H1 (cell line): ENCODE measurements around the gene TFB2M. TPM values are rescaled to one million over a fixed set of nuclear protein-coding genes. Genes with fewer than 3 reads are reported as not detected.

Experiments
- CTCF ChIA-PET: fragments of 300-600 bp; sonication (Branson Sonifier 250); formaldehyde crosslinking; loops from one replicate; lab custom pipeline; 2021; ENCODE audit not compliant: partially characterized antibody; lab: Charles Lee
- POLR2A ChIA-PET: fragments of 300-600 bp; sonication (Branson Sonifier 250); formaldehyde crosslinking; loops from one replicate; lab custom pipeline; 2021; ENCODE audit warnings: inconsistent platforms; ENCODE audit not compliant: partially characterized antibody; lab: Charles Lee
- DNase-seq, 2 experiments: peaks; one replicate each; pipeline versions ENCODE4 v3.0.0 to v3.0.0-alpha.2; 2010 to 2022; ENCODE audit warnings: low spot score in 2 of 2, low read depth in 1 of 2, mixed read lengths in 1 of 2
- FAIRE-seq: peaks from 2 replicates; lab custom pipeline; 2011; peaks lifted over from hg19 to GRCh38; lab: Jason Lieb, UNC
- H2AFZ ChIP-seq: 2 replicates; pipeline ENCODE4 v1.8.1; 2012; ENCODE audit warnings: low read length, inconsistent platforms
- H2AK5ac ChIP-seq: 2 replicates; pipeline ENCODE4 v1.6.1; 2013; ENCODE audit warnings: low read depth, low read length
- H2BK120ac ChIP-seq: replicated peaks from 2 replicates; pipeline ENCODE3; 2013; ENCODE audit warnings: low read depth, low read length, inconsistent platforms
- H2BK12ac ChIP-seq: 2 replicates; pipeline ENCODE4 v1.6.1; 2013; ENCODE audit warnings: low read depth, low read length
- H2BK15ac ChIP-seq: 2 replicates; pipeline ENCODE4 v1.6.1; 2013; ENCODE audit warnings: low read length
- H2BK20ac ChIP-seq: 2 replicates; pipeline ENCODE4 v1.6.1; 2013; ENCODE audit warnings: low read length
- H2BK5ac ChIP-seq: 2 replicates; pipeline ENCODE4 v1.6.1; 2013; ENCODE audit warnings: low read depth, low read length
- H3K14ac ChIP-seq: 2 replicates; pipeline ENCODE4 v1.6.1; 2013; ENCODE audit warnings: inconsistent platforms; ENCODE audit not compliant: insufficient read length
- H3K18ac ChIP-seq: 2 replicates; pipeline ENCODE4 v1.6.1; 2013; ENCODE audit warnings: low read length; ENCODE audit errors: extremely low read depth
- H3K23ac ChIP-seq: 2 replicates; pipeline ENCODE4 v1.6.1; 2013; ENCODE audit warnings: inconsistent platforms; ENCODE audit not compliant: insufficient read length
- H3K23me2 ChIP-seq: 2 replicates; pipeline ENCODE4 v1.6.1; 2013; ENCODE audit warnings: low read depth, low read length
- H3K27ac ChIP-seq: 2 replicates; pipeline ENCODE4 v1.6.1; 2011; ENCODE audit warnings: low read depth, low read length, inconsistent platforms
- H3K27me3 ChIP-seq, 4 experiments: replicated peaks in 1 of 4; 1 replicate in 1 of 4; 2 replicates in 3 of 4; pipeline versions ENCODE4 v1.6.1 to v1.8.1; 2011 to 2013; ENCODE audit warnings: low read length in 3 of 4, mild to moderate bottlenecking in 3 of 4, inconsistent platforms in 2 of 4, mixed read lengths in 2 of 4, moderate library complexity in 1 of 4; ENCODE audit not compliant: control insufficient read depth in 3 of 4, insufficient read depth in 3 of 4; ENCODE audit errors: extremely low read depth in 1 of 4
- H3K36me3 ChIP-seq, 4 experiments: 2 replicates each; pipeline versions ENCODE4 v1.6.1 to v1.8.1; 2011 to 2013; ENCODE audit warnings: mild to moderate bottlenecking in 4 of 4, low read length in 3 of 4, moderate library complexity in 2 of 4, control low read depth in 1 of 4, inconsistent platforms in 1 of 4; ENCODE audit not compliant: insufficient read depth in 4 of 4, control insufficient read depth in 2 of 4
- H3K4ac ChIP-seq: replicated peaks from 2 replicates; pipeline ENCODE3; 2013; ENCODE audit warnings: low read length, low read depth, mixed read lengths, inconsistent platforms; ENCODE audit not compliant: insufficient read length
- H3K4me1 ChIP-seq, 4 experiments: replicated peaks in 1 of 4; 1 replicate in 1 of 4; 2 replicates in 3 of 4; pipeline versions ENCODE4 v1.6.1 to v1.8.1; 2011 to 2013; ENCODE audit warnings: low read length in 3 of 4, inconsistent platforms in 2 of 4, mixed read lengths in 1 of 4; ENCODE audit not compliant: insufficient read depth in 4 of 4, control insufficient read depth in 3 of 4
- H3K4me2 ChIP-seq, 2 experiments: 2 replicates each; pipeline versions ENCODE4 v1.6.1 to v1.8.1; 2011 to 2013; ENCODE audit warnings: low read depth in 2 of 2, low read length in 2 of 2, control low read depth in 1 of 2, inconsistent platforms in 1 of 2, mild to moderate bottlenecking in 1 of 2; ENCODE audit not compliant: insufficient read depth in 1 of 2
- H3K4me3 ChIP-seq, 4 experiments: fragments of 200-600, 300-600 bp in 1 of 4; sonication (generic), shearing (Covaris generic), sonication (Bioruptor Twin) in 1 of 4; 2 replicates each; pipeline versions ENCODE4 v1.5.1 to v1.8.1; 2011 to 2016; ENCODE audit warnings: low read length in 4 of 4, low read depth in 3 of 4, control low read depth in 2 of 4, inconsistent platforms in 2 of 4, mild to moderate bottlenecking in 2 of 4, mixed read lengths in 1 of 4, moderate library complexity in 1 of 4; ENCODE audit not compliant: insufficient read depth in 2 of 4; ENCODE audit errors: extremely low read depth in 1 of 4
- H3K56ac ChIP-seq: replicated peaks from 2 replicates; pipeline ENCODE3; 2013; ENCODE audit warnings: low read depth, mild to moderate bottlenecking, mixed read lengths, low read length, inconsistent platforms; ENCODE audit not compliant: insufficient read length
- H3K79me1 ChIP-seq: 2 replicates; pipeline ENCODE4 v1.6.1; 2013; ENCODE audit warnings: low read depth, low read length, control low read depth
- H3K79me2 ChIP-seq, 2 experiments: 2 replicates each; pipeline versions ENCODE4 v1.6.1 to v1.8.1; 2012 to 2013; ENCODE audit warnings: low read length in 2 of 2, mild to moderate bottlenecking in 2 of 2, inconsistent platforms in 1 of 2; ENCODE audit not compliant: insufficient read depth in 2 of 2, control insufficient read depth in 1 of 2
- H3K9ac ChIP-seq, 4 experiments: replicated peaks in 1 of 4; 1 replicate in 1 of 4; 2 replicates in 3 of 4; pipeline versions ENCODE4 v1.6.1 to v1.8.1; 2011 to 2013; ENCODE audit warnings: low read depth in 3 of 4, low read length in 3 of 4, control low read depth in 2 of 4, mild to moderate bottlenecking in 2 of 4, moderate library complexity in 2 of 4, inconsistent platforms in 1 of 4; ENCODE audit errors: extremely low read depth in 1 of 4
- H3K9me3 ChIP-seq, 2 experiments: 2 replicates each; pipeline versions ENCODE4 v1.6.1 to v1.8.1; 2012 to 2013; ENCODE audit warnings: mild to moderate bottlenecking in 2 of 2, moderate library complexity in 2 of 2, control low read depth in 1 of 2, inconsistent platforms in 1 of 2, low read depth in 1 of 2, low read length in 1 of 2, mixed read lengths in 1 of 2; ENCODE audit not compliant: insufficient read depth in 2 of 2
- H4K20me1 ChIP-seq, 2 experiments: replicated peaks in 1 of 2; 2 replicates each; pipeline versions ENCODE3 to v1.8.1; 2011 to 2013; ENCODE audit warnings: inconsistent platforms in 2 of 2, low read length in 2 of 2, mild to moderate bottlenecking in 1 of 2; ENCODE audit not compliant: insufficient read depth in 2 of 2, control insufficient read depth in 1 of 2
- H4K5ac ChIP-seq: 2 replicates; pipeline ENCODE4 v1.6.1; 2013; ENCODE audit warnings: low read length, low read depth, mixed read lengths, inconsistent platforms; ENCODE audit not compliant: insufficient read length
- H4K8ac ChIP-seq: 2 replicates; pipeline ENCODE4 v1.8.0; 2013; ENCODE audit warnings: mild to moderate bottlenecking, moderate library complexity, low read length, inconsistent platforms; ENCODE audit not compliant: insufficient read depth; ENCODE audit errors: extremely low read depth
- H4K91ac ChIP-seq: replicated peaks from 2 replicates; pipeline ENCODE3; 2013; ENCODE audit warnings: low read length, mixed read lengths, inconsistent platforms; ENCODE audit not compliant: insufficient read length
- BACH1 ChIP-seq: IDR thresholded peaks from 2 replicates; pipeline ENCODE4 v1.6.1; 2012; ENCODE audit warnings: low read length, improper control_type of control experiment
- EZH2 ChIP-seq: fragments of 200-600 bp; sonication (generic); IDR thresholded peaks from 2 replicates; pipeline ENCODE4 v1.7.1; 2012; ENCODE audit warnings: low read depth, mild to moderate bottlenecking, moderate library complexity, low read length, inconsistent platforms; ENCODE audit not compliant: severe bottlenecking
- POLR2AphosphoS5 ChIP-seq: IDR thresholded peaks from 2 replicates; pipeline ENCODE4 v1.6.1; 2011; ENCODE audit warnings: low read depth, low read length
- YY1 ChIP-seq: IDR thresholded peaks from 2 replicates; pipeline ENCODE4 v1.6.1; 2011; ENCODE audit warnings: low read depth, mild to moderate bottlenecking, low read length
- WGBS, 2 experiments: shearing (Covaris generic) in 1 of 2; methylation state at CpG; one replicate each; pipeline versions ENCODE4 v1.1.6 to v1.1.7; 2013 to 2015; ENCODE audit warnings: low lambda C conversion rate in 2 of 2, mixed read lengths in 2 of 2, inconsistent platforms in 1 of 2, low coverage in 1 of 2, missing lambda C conversion rate in 1 of 2; ENCODE audit not compliant: insufficient replicate concordance in 2 of 2, insufficient coverage in 1 of 2, insufficient read length in 1 of 2; ENCODE audit errors: extremely low coverage in 1 of 2, missing lambda C conversion rate in 1 of 2; 5-methylcytosine and 5-hydroxymethylcytosine counted together
- polyA plus RNA-seq, 7 experiments: library from polyadenylated mRNA; depleted of rRNA in 3 of 7; stranded (reverse) in 5 of 7; unstranded in 2 of 7; fragments of >200 nt in 5 of 7; fragments of 200-250 nt in 2 of 7; gene quantifications; 1 replicate in 5 of 7; 2 replicates in 1 of 7; 4 replicates in 1 of 7; pipeline versions ENCODE4 v1.2.1 to v1.2.3, GENCODE V29; 2011 to 2013; ENCODE audit warnings: missing spikeins in 2 of 7, mixed read lengths in 2 of 7
- total RNA-seq: library from RNA; stranded (reverse); fragmentation: NEBNext Ultra II Directional; extraction: Animal tissue kit (Norgen Biotek cat#: 25700); gene quantifications from 2 replicates; pipeline ENCODE4 v1.2.1, GENCODE V29; 2021
- TF ChIP-seq, protein P1 (sequence below): IDR thresholded peaks from 2 replicates; pipeline ENCODE4 v1.6.1; 2011; ENCODE audit warnings: low read depth, mild to moderate bottlenecking, low read length; ENCODE audit not compliant: insufficient read depth
- TF ChIP-seq, protein P2 (sequence below): IDR thresholded peaks from 2 replicates; pipeline ENCODE4 v1.6.1; 2012; ENCODE audit warnings: low read length, inconsistent platforms

The TFB2M gene
- total and polyA plus RNA-seq, 2 of the 8 experiments (the other 6 are each of a cell fraction or from before 2014, with no cell fraction given) = 10.4 to 22.0 TPM

GRCh38 chr1:246591504-246591903 lies 25.4 kb upstream of the TFB2M start:
- Histone ChIP-seq H2BK120ac (no peak overlapping the region), H2AFZ (no peak overlapping the region), H4K8ac (no peak overlapping the region), H3K23me2 (no peaks in the 10 kb centered on the region), H4K91ac (no peak overlapping the region), H3K4me3 (no peak overlapping the region), H3K9ac (no peak overlapping the region; a peak in 1 of 7 replicates), H3K79me1 (no peaks in the 10 kb centered on the region; the same call in 1 of the 2 replicates), H2BK5ac (no peak overlapping the region), H2BK15ac (no peak overlapping the region), H3K36me3 (peaks cover 0 to 6% (median 0%) of the 10 kb centered on the region in 4 experiments; a peak in 2 of 8 replicates), H3K4me1 (no peaks in the 10 kb centered on the region), H2BK20ac (no peak overlapping the region), H3K56ac (no peak overlapping the region), H3K4ac (no peak overlapping the region), H3K79me2 (peaks cover 0 to 11% of the 10 kb centered on the region in 2 experiments; a peak in 2 of 4 replicates), H4K5ac (no peak overlapping the region), H3K27me3 (no peaks in the 10 kb centered on the region), H4K20me1 (no peaks in the 10 kb centered on the region), H2BK12ac (no peak overlapping the region), H2AK5ac (no peak overlapping the region), H3K9me3 (no peaks in the 10 kb centered on the region; a peak in 1 of 4 replicates), H3K23ac (no peak overlapping the region), H3K27ac (no peak overlapping the region), H3K18ac (no peak overlapping the region), H3K14ac (no peak overlapping the region), H3K4me2 (no peak overlapping the region)
- TF ChIP-seq, protein P1, sequence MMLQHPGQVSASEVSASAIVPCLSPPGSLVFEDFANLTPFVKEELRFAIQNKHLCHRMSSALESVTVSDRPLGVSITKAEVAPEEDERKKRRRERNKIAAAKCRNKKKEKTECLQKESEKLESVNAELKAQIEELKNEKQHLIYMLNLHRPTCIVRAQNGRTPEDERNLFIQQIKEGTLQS = no peak
- TF ChIP-seq, protein P2, sequence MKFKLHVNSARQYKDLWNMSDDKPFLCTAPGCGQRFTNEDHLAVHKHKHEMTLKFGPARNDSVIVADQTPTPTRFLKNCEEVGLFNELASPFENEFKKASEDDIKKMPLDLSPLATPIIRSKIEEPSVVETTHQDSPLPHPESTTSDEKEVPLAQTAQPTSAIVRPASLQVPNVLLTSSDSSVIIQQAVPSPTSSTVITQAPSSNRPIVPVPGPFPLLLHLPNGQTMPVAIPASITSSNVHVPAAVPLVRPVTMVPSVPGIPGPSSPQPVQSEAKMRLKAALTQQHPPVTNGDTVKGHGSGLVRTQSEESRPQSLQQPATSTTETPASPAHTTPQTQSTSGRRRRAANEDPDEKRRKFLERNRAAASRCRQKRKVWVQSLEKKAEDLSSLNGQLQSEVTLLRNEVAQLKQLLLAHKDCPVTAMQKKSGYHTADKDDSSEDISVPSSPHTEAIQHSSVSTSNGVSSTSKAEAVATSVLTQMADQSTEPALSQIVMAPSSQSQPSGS = no peak
- TF ChIP-seq POLR2AphosphoS5 = no peak
- no peak for TF ChIP-seq EZH2
- TF ChIP-seq BACH1 = no peak
- no peak for TF ChIP-seq YY1
- ChIA-PET CTCF (interaction anchor here (1.6 kb wide), 1 partner anchor 8 kb away, joined by 5 read pairs; no protein-coding TSS in a partner anchor), POLR2A (no interaction called here)
- DNase-seq = no peak
- FAIRE-seq = no peak
- WGBS, 2 experiments = 91% methylated on average over 6 of the region's 6 CpGs; no CpG with 5 or more reads in 1 of the 2 experiments
